ENCODE measurements around the gene GEMIN7. TPM values are rescaled to one million over a fixed set of nuclear protein-coding genes. Genes with fewer than 3 reads are reported as not detected.

Gene GEMIN7
- total RNA-seq, 4 donors from 2014 or later: 22.2 to 34.1 (median 27.9) TPM

- no peak for ATAC-seq (ENCODE audit: low FRiP score)
- no peak for DNase-seq (ENCODE audit: low spot score)
- TF ChIP-seq CTCF (IDR thresholded peaks at IDR 0.05): no peak
Observed at GRCh38 chr19:45061965-45062364, 17.1 kb upstream of the GEMIN7 start.

GRCh38 chr19:45063851-45064801 lies 14.9 kb upstream of the GEMIN7 start:
- ATAC-seq (ENCODE audit: low FRiP score) (no peak), DNase-seq (ENCODE audit: low spot score) (no peak)
- TF ChIP-seq CTCF (IDR thresholded peaks at IDR 0.05): no peak

- no peak for TF ChIP-seq CTCF (IDR thresholded peaks at IDR 0.05)
- ATAC-seq (ENCODE audit: low FRiP score) (no peak), DNase-seq (ENCODE audit: low spot score) (no peak)
Observed at GRCh38 chr19:45066921-45067661, 12.0 kb upstream of the GEMIN7 start.

DNA sequence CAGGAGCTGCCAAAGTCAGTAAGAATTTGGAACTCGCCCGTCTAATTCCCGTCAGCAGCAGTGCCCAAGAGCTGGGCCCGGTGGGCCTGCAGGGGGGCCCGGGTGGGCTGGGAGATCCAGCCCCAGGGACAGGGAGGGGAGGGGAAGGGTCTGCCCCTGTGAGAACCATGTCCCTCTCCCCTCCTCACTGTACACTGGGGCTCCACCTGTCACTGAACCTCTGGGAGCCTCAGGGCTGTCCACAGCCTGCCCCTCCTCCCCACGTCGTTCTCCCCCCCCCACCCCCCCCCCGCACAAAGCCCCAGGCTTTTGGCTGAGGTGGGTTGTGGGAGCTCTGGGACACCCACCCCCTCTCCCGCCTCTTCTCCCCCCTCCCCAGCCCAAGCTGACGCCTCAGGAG lies 11.0 kb upstream of the GEMIN7 start:
- DNase-seq (ENCODE audit: low spot score) (no peak), ATAC-seq (ENCODE audit: low FRiP score) (no peak)
- TF ChIP-seq CTCF (IDR thresholded peaks at IDR 0.05): no peak

DNA sequence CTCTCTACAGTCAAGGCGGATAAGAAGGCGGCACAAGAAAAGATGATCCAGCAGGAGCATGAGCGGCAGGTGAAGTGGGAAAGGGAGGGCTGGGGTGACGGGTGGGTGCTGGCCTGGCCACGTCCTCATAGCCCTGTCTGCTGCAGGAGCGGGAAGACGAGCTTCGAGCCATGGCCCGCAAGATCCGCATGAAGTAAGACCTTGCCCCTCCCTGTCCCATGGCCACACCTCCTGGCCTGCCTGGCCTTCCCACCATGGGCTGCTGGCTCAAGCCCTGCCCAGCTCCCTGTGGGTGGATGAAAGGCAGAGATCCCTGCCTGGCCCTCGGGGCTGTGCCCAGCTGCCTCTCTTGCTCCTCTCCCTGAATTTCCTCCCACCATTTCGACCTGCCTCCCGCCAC lies 10.0 kb upstream of the GEMIN7 start:
- no peak for ATAC-seq (ENCODE audit: low FRiP score)
- no peak for TF ChIP-seq CTCF (IDR thresholded peaks at IDR 0.05)
- DNase-seq (ENCODE audit: low spot score): no peak

GRCh38 chr19:45070214-45070613 lies 8.8 kb upstream of the GEMIN7 start:
- no peak for DNase-seq (ENCODE audit: low spot score)
- no peak for ATAC-seq (ENCODE audit: low FRiP score)
- no peak for TF ChIP-seq CTCF (IDR thresholded peaks at IDR 0.05)

All from omental fat pad (tissue), 4 donors.